LNCAP (cell line): Measurements from ENCODE around the gene EPHB2.

ENCODE experiments used
- TF ChIP-seq, protein P1 (sequence below): fragments of 450-650 bp; IDR thresholded peaks from 2 replicates; pipeline ENCODE4 v1.5.1; 2017; ENCODE audit warnings: mild to moderate bottlenecking

The EPHB2 gene

DNA sequence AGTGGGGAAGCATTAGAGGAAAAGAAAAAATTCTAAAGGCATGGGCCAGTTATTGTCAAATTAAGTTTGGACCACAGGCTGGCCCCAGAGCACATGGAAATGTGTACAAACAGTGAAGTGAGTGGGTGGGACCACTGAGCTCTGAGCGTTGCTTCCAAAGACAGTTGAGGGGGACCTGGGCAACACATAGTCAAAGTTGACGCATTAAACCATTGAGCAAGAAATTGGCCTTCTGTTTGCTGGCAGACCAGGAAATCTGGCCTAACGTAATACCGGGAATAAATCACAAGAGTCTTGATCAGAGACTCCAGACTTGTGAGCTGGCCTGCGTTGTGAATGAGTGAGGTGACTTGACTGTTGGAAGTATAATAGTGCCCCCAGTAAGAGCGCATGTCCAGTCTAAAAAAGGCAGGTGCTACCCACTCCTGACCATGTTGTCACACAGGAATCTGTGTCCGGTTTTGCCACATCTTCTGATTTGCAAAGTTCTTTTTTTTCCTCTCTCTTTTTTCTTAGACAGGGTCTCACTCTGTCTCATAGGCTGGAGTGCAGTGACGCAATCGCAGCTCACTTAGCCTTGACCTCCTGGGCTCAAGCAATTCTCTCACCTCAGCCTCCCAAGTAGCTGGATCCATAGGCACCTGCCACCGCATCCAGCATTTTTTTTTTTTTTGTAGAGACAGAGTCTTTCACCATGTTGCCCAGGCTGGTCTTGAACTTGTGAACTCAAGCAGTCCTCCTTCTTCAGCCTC, 10.7 kb downstream of the EPHB2 start:
- TF ChIP-seq, protein P1, sequence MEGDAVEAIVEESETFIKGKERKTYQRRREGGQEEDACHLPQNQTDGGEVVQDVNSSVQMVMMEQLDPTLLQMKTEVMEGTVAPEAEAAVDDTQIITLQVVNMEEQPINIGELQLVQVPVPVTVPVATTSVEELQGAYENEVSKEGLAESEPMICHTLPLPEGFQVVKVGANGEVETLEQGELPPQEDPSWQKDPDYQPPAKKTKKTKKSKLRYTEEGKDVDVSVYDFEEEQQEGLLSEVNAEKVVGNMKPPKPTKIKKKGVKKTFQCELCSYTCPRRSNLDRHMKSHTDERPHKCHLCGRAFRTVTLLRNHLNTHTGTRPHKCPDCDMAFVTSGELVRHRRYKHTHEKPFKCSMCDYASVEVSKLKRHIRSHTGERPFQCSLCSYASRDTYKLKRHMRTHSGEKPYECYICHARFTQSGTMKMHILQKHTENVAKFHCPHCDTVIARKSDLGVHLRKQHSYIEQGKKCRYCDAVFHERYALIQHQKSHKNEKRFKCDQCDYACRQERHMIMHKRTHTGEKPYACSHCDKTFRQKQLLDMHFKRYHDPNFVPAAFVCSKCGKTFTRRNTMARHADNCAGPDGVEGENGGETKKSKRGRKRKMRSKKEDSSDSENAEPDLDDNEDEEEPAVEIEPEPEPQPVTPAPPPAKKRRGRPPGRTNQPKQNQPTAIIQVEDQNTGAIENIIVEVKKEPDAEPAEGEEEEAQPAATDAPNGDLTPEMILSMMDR: no peak

DNA sequence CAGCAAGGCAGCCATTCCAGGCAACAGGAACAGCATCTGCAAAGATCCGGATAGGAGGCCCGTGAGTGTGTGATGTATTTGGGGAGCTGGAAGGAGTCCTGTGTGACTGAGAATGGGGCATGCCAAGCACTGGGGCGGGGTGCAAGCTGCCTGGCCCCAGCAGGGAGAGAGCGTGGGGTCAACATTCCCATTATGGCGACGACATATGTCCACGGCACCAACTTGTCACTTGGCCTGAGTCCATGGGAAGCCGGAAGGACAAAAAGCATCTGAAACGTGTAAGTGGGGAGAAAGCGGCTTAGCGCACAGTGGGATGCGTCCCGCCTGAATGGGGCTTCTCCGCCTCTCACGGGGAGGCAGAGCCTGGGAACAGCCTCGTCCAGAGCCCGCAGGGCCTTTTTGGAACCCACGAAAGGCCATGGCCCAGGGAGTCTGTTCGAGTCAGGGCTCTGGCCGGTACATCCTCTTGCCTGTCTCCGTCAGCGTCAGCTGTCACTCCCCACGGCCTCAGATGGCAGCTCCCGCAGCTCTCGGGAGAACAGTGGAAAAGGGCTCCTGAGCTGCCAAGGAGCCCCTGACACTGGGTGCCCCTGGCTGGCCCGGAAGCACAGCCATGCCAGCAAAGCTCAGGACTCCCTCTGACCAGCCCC, 12.4 kb downstream of the EPHB2 start:
- TF ChIP-seq, protein P1: no peak

DNA sequence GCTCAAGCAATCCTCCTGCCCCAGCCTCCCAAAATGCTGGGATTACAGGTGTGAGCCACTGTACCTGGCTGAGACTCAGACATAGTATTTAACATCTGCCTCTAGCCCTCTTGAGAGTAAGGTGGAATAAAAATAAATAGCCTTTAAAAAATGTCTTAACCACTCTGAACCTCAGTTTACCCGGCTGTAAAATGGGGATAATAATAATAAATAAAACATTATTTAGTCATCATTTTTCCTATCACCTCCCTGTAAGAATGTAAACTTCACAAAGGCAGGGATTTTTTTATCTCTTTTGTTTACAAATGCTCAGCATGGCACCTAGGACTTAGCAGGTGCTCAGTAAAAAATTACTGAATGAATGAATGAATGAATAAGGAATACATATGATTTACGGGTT, 17.2 kb downstream of the EPHB2 start:
- TF ChIP-seq, protein P1: no peak

DNA sequence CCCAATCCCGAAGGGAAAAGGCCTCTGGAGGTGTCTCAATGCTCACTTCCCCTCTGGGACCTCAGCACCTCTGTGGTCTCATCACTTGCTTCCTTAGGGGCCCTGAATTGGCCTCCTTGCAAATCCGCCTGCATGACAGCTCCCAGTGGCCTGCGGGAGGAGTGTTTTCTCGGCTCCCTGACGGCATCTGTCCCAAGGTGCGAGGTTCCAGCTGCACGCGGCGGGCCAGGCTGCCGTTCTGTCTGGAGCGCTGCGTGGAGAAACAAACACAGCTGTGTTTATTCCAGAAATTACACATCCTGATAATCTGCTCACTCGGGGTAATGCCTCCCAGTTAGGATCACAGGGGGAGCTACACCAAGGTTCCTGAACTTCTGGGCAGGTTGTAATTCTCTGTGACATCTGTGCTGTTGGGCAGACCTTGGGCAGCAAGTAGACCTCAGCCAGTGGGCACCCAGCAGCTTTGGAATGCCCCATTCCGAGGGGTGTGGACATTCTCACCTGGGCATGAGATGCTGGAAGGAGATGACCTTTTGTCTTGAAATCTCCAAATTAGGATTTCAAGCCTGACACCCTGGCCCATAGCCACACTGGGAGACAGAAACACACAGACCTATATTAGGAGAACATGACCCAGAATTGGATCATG, 18.2 kb downstream of the EPHB2 start:
- TF ChIP-seq, protein P1: no peak

DNA sequence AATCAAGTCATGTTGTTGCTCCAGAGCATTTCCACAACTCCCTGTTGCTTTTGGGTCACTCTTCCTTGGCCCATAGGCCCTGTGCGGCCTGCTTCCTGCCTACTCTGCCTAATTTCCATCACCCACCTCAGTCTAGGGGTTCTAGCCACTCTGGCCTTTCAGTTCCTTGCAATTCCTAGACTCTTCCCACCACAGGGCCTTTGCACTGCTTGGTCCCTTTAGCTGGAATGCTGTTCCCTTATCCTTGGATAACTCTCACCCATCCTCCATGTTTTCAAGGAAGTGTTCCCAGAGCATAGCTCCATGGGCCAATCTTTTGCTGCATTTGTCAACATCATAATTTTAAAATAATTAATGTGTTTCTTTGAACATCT, 18.7 kb downstream of the EPHB2 start:
- TF ChIP-seq, protein P1: no peak

DNA sequence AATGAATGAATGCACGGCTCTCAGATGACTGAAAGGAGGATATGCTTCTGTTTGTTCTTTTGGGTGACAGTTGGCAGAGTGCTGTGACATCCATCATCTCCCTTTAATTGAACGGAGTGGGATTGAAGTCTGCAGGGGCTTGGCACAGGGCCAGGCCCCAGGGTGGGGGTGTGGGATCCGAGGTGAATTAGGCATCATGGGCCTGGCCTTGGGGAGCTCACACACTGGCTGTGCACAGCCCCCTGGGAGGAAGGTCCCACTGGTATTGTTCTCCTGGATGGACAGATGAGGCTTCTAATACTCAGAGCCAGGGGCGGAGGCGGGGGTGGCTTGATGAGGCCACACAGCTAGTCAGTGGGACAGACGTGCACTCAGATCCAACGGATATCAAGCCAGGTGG, 19.3 kb downstream of the EPHB2 start:
- TF ChIP-seq, protein P1: no peak

DNA sequence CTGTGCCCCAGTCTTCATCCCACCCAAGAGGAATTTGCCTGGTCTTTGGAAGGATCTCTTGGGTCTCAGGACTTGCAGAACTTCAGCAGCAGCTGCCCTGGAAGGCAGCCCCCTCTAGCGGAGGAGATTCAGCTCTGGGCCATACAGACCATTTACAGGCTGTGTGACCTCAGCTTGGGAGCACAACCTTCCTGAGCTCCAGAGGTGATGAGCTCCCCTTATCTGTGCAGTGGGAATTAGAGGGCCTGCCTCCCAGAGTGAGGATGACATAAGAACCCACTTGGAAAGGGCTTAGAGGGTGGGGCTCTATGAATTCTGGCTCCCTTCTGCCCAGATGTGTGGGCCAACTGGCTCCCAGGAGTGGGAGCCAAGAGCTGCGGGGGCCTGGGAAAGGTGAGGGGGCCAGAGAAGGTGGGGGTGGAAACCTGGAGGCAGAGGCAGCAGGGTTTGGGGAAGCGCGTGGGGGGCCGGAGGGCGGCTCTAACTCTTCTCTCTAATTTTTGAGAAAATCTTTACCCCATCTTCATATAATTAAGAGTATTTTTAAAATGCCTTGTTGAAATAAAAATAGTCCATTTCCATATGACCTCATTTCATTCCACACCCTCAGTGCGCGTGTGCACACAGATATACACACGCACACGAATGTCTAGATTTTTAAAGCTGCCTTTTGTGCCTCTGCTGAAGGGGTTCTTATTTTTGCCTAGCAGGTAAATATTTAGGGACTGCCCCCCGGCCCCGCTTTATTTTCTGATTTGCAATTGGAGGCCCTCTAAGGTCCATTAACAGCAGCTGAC, 21.5 kb downstream of the EPHB2 start:
- TF ChIP-seq, protein P1: no peak
